HG03378 (cell line): ENCODE data around the gene GRIP2.

Experiments used
- ATAC-seq: cut with Tn5 transposase; IDR thresholded peaks from one replicate; pipeline ENCODE4 v1.9.1; 2021; ENCODE audit warnings: mild to moderate bottlenecking, moderate library complexity; ENCODE audit not compliant: unreplicated experiment

GRIP2 gene

DNA sequence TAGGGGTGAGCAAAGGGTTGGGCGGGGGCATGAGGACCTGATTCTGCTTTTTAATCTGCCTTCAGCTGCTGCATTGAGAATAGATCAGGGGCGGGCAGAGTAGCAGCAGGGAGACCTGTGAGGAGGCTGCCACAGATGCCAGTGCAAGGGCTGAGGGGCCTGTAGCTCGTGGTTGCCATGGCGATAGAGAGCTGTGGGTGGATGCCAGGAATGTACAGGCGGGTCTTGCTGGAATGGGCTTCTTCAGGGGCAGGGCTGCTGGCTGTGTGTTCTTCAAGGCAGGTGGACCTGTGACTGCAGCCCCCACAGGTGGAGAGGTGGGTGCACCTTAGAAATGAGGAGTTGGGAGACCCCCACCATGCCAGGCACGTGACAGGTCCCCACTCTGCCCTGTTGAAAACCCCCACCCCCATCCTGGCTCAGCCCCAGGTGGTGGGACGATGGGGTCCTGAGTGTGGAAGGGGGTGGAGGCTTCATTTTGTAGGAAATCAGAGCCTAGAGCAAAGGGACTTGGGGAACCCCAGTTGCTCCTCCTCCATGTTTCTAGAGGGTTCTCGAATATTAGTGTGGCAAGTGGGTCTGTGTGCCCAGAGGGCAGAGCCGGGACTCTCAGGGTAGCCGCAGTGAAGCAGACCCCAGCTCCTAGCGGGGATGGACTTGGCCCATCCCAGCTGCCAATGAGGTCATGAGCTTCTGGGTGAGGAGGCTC is 99.5 kb downstream of the GRIP2 start:
- ATAC-seq = no peak

DNA sequence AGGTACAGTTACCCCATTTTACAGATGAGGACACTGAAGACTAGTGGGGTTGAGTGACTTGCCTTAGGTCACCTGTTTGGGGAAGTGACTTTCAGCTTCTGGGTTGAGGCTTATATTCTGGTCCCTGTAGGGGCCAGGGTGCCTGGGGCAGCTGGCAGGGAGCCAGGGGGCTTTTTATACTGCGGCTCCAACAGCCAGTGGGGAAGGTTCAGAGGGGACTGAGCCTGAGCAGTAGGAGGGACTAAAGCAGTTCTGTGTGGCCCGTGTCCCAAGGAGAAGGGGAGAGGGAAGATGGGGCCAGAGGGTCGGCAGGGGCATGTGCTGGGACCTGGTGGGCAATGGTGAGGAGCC is 100.0 kb downstream of the GRIP2 start:
- no peak for ATAC-seq

DNA sequence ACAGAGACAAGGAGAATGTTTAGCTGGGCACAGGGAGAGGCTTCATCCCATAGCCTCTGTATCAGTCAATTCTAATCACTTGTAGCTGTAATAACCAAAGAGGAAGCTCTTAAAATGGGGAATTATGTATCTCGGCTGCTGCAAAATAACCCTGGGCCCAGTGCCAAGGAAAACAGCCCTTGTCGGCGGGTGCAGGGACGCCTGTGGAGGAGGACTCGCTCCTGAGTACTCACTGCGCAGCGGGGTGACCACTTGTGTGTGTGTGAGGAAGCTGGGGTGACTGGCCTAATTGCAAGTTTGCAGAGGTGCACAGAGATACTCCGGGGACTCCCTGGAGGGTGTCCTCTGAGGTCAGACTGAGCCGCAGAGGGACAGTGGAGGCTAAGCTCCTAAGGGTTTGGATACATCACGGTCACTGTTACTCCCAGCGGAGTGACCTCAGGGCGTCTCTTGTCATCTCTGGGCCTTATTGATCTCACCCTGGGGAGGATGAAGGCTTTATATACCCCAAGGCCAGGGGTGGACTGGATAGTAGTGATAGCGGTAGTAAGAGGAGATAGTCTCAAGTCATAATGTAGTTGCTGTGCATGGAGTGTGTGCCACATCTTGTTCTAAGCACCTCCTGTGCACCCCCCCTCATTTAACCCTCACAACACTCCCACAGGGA is 100.5 kb downstream of the GRIP2 start:
- ATAC-seq = no peak
